Cardiac fibroblast (primary cell): Measurements from ENCODE around the gene SYCN.
A peak's percentile ranks its signal among the peaks of the same experiment; 100 is the strongest.

Experiments used
- DNase-seq, 2 donors: peaks; one replicate each; pipeline versions ENCODE4 v3.0.0 to v3.0.0-alpha.2; 2010; ENCODE audit warnings: low read depth in 2 of 2
- H3K4me3 ChIP-seq, 2 donors: replicated peaks in 1 of 2; 1 replicate in 1 of 2; 2 replicates in 1 of 2; pipeline ENCODE4 v1.5.1; 2011; ENCODE audit warnings: low read depth in 2 of 2, low read length in 2 of 2, mild to moderate bottlenecking in 2 of 2, moderate library complexity in 1 of 2
- TF ChIP-seq, protein P1 (sequence below): IDR thresholded peaks from one replicate; pipeline ENCODE4 v1.5.1; 2011; ENCODE audit warnings: low read depth, mild to moderate bottlenecking, low read length, inconsistent platforms

SYCN gene

DNA sequence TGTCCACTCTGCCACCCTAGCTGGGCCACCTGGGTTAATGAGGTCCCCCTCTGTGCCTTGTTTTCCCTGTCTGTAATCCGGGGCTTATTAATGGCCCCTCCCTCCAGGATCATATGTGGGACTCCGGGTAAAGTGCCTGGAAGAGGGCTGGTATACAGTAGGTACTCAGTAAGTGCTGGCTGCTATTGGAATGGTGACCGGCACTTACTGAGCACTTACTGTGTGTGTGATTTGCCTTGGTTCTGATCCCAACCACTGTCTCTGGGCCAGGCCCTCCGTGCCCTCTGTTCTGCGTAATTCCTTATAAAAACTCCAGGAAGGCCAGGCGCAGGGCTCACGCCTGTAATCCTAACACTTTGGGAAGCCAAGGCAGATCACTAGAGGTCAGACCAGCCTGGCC, 38.2 kb downstream of the SYCN start:
- DNase-seq = no peak
- TF ChIP-seq, protein P1, sequence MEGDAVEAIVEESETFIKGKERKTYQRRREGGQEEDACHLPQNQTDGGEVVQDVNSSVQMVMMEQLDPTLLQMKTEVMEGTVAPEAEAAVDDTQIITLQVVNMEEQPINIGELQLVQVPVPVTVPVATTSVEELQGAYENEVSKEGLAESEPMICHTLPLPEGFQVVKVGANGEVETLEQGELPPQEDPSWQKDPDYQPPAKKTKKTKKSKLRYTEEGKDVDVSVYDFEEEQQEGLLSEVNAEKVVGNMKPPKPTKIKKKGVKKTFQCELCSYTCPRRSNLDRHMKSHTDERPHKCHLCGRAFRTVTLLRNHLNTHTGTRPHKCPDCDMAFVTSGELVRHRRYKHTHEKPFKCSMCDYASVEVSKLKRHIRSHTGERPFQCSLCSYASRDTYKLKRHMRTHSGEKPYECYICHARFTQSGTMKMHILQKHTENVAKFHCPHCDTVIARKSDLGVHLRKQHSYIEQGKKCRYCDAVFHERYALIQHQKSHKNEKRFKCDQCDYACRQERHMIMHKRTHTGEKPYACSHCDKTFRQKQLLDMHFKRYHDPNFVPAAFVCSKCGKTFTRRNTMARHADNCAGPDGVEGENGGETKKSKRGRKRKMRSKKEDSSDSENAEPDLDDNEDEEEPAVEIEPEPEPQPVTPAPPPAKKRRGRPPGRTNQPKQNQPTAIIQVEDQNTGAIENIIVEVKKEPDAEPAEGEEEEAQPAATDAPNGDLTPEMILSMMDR = no peak
- no peak overlapping the region for H3K4me3 ChIP-seq

DNA sequence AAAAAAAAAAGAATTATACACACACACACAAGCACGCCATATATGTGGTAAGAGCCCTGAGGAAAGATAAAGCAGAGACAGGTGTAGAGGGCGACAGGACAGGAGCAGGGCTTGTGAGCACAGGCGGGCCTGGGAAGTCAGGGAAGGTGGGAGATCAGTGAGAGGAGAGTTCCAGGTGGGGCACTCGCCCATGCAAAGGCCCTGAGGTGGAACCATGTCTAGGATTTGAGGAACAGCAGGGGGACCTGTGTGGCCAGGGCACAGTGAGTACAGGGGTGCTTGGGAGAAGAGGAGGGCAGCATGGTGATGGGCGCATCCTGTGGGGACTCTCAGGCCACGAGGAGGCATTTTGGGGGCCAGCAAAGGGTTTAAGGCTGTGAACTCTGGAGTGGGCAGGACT, 39.8 kb downstream of the SYCN start:
- TF ChIP-seq, protein P1 = no peak
- DNase-seq = no peak
- no peak overlapping the region for H3K4me3 ChIP-seq

DNA sequence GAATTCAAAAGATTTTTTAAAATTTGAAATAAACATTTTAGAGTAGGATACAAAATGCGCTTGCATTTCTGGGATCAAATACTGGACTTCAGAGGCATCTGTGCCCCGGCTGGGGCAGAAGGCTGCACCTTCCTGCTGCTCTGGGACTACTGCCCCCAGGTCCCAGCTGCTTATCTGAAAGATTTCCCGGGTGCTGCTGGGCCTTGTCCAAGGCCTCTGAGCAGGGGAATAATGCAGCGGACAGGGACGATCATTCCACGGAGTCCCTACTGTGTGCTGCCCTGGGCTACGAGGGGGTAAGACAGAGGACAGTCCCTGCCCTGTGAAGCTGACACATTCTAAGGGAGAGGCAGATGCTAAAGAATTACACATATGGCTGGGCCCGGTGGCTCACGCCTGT, 40.4 kb downstream of the SYCN start:
- TF ChIP-seq, protein P1 = no peak
- DNase-seq = no peak
- H3K4me3 ChIP-seq = no peak overlapping the region

- no peak overlapping the region for H3K4me3 ChIP-seq
- TF ChIP-seq, protein P1 = no peak
- no peak for DNase-seq
Observed at GRCh38 chr19:39162441-39163043, 41.5 kb downstream of the SYCN start.

GRCh38 chr19:39160889-39161672, 43.0 kb downstream of the SYCN start:
- DNase-seq = no peak
- TF ChIP-seq, protein P1 = no peak

GRCh38 chr19:39160523-39160861, 43.6 kb downstream of the SYCN start:
- no peak overlapping the region for H3K4me3 ChIP-seq
- TF ChIP-seq, protein P1 = no peak
- DNase-seq = peak; percentile 12 to 74

More at GRCh38 chr19:39160889-39161672, 43.0 kb downstream of the SYCN start:
- H3K4me3 ChIP-seq = no peak overlapping the region
